SK-N-MC (cell line): ENCODE measurements around the gene NDUFB10.

Experiments
- DNase-seq: peaks from one replicate; pipeline ENCODE4 v3.0.0-alpha.2; 2011; ENCODE audit warnings: low read depth, low spot score
- H3K27ac ChIP-seq: fragments of 200-600 bp; sonication (generic); 2 replicates; pipeline ENCODE4 v1.5.1; 2016; ENCODE audit warnings: mixed run types
- H3K36me3 ChIP-seq: fragments of 200-600 bp; sonication (generic); 2 replicates; pipeline ENCODE4 v1.6.1; 2017; ENCODE audit warnings: antibody characterized with exemption, low read length, mixed read lengths; ENCODE audit not compliant: insufficient read depth
- H3K4me3 ChIP-seq: fragments of 200-600 bp; sonication (generic); 2 replicates; pipeline ENCODE4 v1.5.1; 2016
- H3K9ac ChIP-seq: fragments of 200-600 bp; sonication (generic); 2 replicates; pipeline ENCODE4 v1.8.0; 2017; ENCODE audit warnings: mixed run types, mixed read lengths; ENCODE audit not compliant: insufficient read length
- H3K9me3 ChIP-seq: fragments of 200-600 bp; sonication (generic); 2 replicates; pipeline ENCODE4 v1.6.1; 2017; ENCODE audit warnings: low read depth, mild to moderate bottlenecking, antibody characterized with exemption, low read length, moderate library complexity, mixed read lengths
- EZH2 ChIP-seq: fragments of 200-600 bp; sonication (generic); IDR thresholded peaks from one replicate; pipeline ENCODE4 v1.6.1; 2017; ENCODE audit warnings: antibody characterized with exemption
- FOXP2 ChIP-seq: optimal IDR thresholded peaks from 2 replicates; pipeline ENCODE3; 2011; ENCODE audit warnings: mild to moderate bottlenecking, moderate library complexity; ENCODE audit not compliant: insufficient read depth; ENCODE audit errors: extremely low read length, control extremely low read depth
- POLR2AphosphoS5 ChIP-seq: IDR thresholded peaks from 2 replicates; pipeline ENCODE4 v1.6.1; 2012; ENCODE audit warnings: mild to moderate bottlenecking, low read depth, low read length, borderline replicate concordance

The NDUFB10 gene

GRCh38 chr16:1920727-1921171 is 38.6 kb upstream of the NDUFB10 start:
- H3K9ac ChIP-seq = no peak overlapping the region
- no peak for TF ChIP-seq POLR2AphosphoS5
- no peak for TF ChIP-seq FOXP2
- TF ChIP-seq EZH2 = no peak
- no peak overlapping the region for H3K4me3 ChIP-seq
- DNase-seq = no peak
- H3K27ac ChIP-seq = no peak overlapping the region
- no peaks in the 10 kb centered on the region for H3K36me3 ChIP-seq
- no peaks in the 10 kb centered on the region for H3K9me3 ChIP-seq

- no peak overlapping the region for H3K9ac ChIP-seq
- H3K4me3 ChIP-seq = no peak overlapping the region
- TF ChIP-seq POLR2AphosphoS5 = no peak
- no peak for TF ChIP-seq EZH2
- no peak for TF ChIP-seq FOXP2
- H3K9me3 ChIP-seq = no peaks in the 10 kb centered on the region
- H3K27ac ChIP-seq = no peak overlapping the region
- no peaks in the 10 kb centered on the region for H3K36me3 ChIP-seq
- DNase-seq = no peak
These were observed 37.0 kb upstream of the NDUFB10 start for GRCh38 chr16:1922357-1922756.

DNA sequence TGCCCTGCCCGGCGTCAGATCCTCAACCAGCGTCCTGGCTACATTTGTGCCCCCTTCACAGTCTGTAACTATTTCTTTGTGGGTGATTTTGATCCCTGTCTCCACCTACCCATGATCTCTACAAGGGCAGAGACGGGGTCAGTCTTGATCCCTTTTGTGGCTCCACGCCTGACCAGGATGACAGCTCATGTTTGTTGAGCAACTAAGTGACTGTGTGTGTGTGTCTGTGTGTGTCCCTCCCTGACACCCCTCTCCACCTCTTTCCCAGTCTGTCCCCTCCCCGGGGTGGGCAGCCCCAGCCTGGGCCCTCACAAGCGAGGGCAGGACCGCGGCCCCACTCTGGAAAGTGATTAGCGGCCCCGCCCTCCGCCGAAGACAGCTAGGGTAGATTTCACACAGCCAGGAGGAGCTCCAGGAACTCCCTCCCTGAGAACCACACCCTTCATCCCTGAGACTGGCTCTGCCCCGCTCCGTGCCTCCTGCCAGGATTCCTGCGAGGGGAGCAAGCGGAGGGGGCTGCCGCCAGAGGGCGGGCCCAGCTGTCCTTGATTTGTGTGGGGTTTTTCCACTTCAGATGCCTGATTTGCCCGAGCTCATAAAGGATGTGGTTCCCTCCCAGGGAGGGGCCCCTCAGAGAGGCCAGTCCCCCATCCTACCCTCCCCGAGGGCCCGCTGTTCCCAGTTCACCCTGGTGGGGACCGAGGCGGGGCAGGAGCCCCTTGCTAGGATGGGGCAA is 35.9 kb upstream of the NDUFB10 start:
- DNase-seq = peak; percentile 34
- H3K9ac ChIP-seq = peak overlapping the region; percentile 32
- H3K27ac ChIP-seq = 0 out of 2 replicates have a peak overlapping the region, but pooled peaks have one; percentile 54
- peak overlapping the region; percentile 63 for H3K4me3 ChIP-seq
- TF ChIP-seq FOXP2 = peak; percentile 56
- no peak for TF ChIP-seq EZH2
- no peaks in the 10 kb centered on the region for H3K9me3 ChIP-seq
- no peaks in the 10 kb centered on the region for H3K36me3 ChIP-seq

- peak overlapping the region; percentile 32 for H3K9ac ChIP-seq
- no peaks in the 10 kb centered on the region for H3K9me3 ChIP-seq
- no peaks in the 10 kb centered on the region for H3K36me3 ChIP-seq
- H3K27ac ChIP-seq = 0 out of 2 replicates have a peak overlapping the region, but pooled peaks have one; percentile 54
- no peak for DNase-seq
- peak overlapping the region; percentile 63 for H3K4me3 ChIP-seq
- TF ChIP-seq POLR2AphosphoS5 (no peak), FOXP2 (no peak), EZH2 (no peak)
These were observed 35.2 kb upstream of the NDUFB10 start for GRCh38 chr16:1924095-1924494.

DNA sequence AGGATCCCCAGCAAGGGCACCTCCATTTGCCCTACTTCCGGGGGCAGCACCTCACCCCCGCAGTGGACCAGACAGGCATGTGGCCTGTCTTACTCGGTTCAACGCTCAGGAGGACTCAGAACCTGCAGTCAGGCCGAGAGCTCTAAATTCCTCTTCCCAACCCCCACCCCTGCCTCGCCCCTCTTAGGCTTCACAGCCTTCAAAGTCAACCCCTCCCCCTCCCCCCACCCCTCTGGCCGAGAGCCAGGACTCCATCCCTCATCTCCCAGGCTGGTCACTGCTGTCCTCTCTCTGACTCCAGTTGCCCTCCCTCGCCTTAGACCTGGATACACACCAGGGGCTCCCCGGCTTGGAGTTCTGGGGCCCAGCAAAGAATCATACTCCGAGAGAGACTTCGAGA is 33.1 kb upstream of the NDUFB10 start:
- no peaks in the 10 kb centered on the region for H3K36me3 ChIP-seq
- H3K4me3 ChIP-seq = no peak overlapping the region
- no peak overlapping the region for H3K27ac ChIP-seq

GRCh38 chr16:1929105-1929504 is 30.2 kb upstream of the NDUFB10 start:
- Histone ChIP-seq H3K27ac (no peak overlapping the region), H3K9me3 (no peaks in the 10 kb centered on the region), H3K4me3 (peak overlapping the region; percentile 79), H3K9ac (peak overlapping the region; percentile 72), H3K36me3 (no peaks in the 10 kb centered on the region)
- DNase-seq = no peak
- TF ChIP-seq EZH2 = no peak
- TF ChIP-seq POLR2AphosphoS5 = no peak
- no peak for TF ChIP-seq FOXP2

More for the DNA sequence above, 33.1 kb upstream of the NDUFB10 start:
- Histone ChIP-seq H3K9ac (no peak overlapping the region), H3K9me3 (no peaks in the 10 kb centered on the region)
- TF ChIP-seq EZH2 = no peak
- TF ChIP-seq FOXP2 = no peak
- no peak for TF ChIP-seq POLR2AphosphoS5
- no peak for DNase-seq

GRCh38 chr16:1929578-1930337 is 29.6 kb upstream of the NDUFB10 start:
- Histone ChIP-seq H3K27ac (0 out of 2 replicates have a peak overlapping the region, but pooled peaks have one; percentile 50), H3K4me3 (peak overlapping the region; percentile 79), H3K9ac (peak overlapping the region; percentile 72), H3K9me3 (no peaks in the 10 kb centered on the region), H3K36me3 (no peaks in the 10 kb centered on the region)
- DNase-seq = no peak
- TF ChIP-seq FOXP2 (no peak), POLR2AphosphoS5 (peak; percentile 52)

DNA sequence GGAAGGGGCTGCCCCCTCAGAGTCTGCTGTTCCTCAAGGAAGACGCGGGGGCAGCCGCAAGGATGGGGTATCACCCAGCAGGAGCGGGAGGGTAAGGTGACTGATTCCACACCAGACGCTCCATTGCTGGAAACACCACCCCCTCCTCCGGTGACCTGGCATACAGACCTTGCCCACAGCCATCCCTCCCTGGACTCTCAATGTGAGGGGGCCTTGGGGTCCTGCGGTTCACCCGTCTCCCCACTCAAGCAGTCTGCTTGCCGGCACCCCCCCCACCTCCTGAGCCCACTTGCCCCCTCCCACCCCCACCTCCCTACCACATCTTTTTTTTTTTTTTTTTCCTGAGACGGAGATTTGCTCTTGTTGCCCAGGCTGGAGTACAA is 29.0 kb upstream of the NDUFB10 start:
- Histone ChIP-seq H3K9ac (no peak overlapping the region), H3K27ac (no peak overlapping the region), H3K9me3 (no peaks in the 10 kb centered on the region), H3K4me3 (no peak overlapping the region), H3K36me3 (no peaks in the 10 kb centered on the region)
- TF ChIP-seq FOXP2 = no peak
- no peak for TF ChIP-seq EZH2
- no peak for TF ChIP-seq POLR2AphosphoS5
- DNase-seq = no peak
